ENCODE measurements around the gene TOX2.

TOX2 gene

GRCh38 chr20:43963872-43964791 is 49.5 kb downstream of the TOX2 start:
- no peaks in the 10 kb centered on the region for H3K27me3 ChIP-seq (replicated peaks; ENCODE audit: control insufficient read depth, insufficient read depth, low read length)
- H3K36me3 ChIP-seq (ENCODE audit: control insufficient read depth, insufficient read depth, low read length), result no peaks in the 10 kb centered on the region
- no peak for DNase-seq (ENCODE audit: extremely low read depth, insufficient read length)
- TF ChIP-seq, protein P1, sequence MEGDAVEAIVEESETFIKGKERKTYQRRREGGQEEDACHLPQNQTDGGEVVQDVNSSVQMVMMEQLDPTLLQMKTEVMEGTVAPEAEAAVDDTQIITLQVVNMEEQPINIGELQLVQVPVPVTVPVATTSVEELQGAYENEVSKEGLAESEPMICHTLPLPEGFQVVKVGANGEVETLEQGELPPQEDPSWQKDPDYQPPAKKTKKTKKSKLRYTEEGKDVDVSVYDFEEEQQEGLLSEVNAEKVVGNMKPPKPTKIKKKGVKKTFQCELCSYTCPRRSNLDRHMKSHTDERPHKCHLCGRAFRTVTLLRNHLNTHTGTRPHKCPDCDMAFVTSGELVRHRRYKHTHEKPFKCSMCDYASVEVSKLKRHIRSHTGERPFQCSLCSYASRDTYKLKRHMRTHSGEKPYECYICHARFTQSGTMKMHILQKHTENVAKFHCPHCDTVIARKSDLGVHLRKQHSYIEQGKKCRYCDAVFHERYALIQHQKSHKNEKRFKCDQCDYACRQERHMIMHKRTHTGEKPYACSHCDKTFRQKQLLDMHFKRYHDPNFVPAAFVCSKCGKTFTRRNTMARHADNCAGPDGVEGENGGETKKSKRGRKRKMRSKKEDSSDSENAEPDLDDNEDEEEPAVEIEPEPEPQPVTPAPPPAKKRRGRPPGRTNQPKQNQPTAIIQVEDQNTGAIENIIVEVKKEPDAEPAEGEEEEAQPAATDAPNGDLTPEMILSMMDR (IDR thresholded peaks at IDR 0.05; ENCODE audit: insufficient read depth, low read length, poor library complexity, severe bottlenecking), result no peak
- H3K4me3 ChIP-seq (replicated peaks; ENCODE audit: low read depth, low read length), result no peak overlapping the region

GRCh38 chr20:43968341-43969000 is 53.8 kb downstream of the TOX2 start:
- no peaks in the 10 kb centered on the region for H3K27me3 ChIP-seq (replicated peaks; ENCODE audit: control insufficient read depth, insufficient read depth, low read length)
- no peaks in the 10 kb centered on the region; the same call in 1 of the 2 replicates for H3K36me3 ChIP-seq (ENCODE audit: control insufficient read depth, insufficient read depth, low read length)
- no peak for DNase-seq (ENCODE audit: extremely low read depth, insufficient read length)
- no peak overlapping the region for H3K4me3 ChIP-seq (replicated peaks; ENCODE audit: low read depth, low read length)
- TF ChIP-seq, protein P1 (IDR thresholded peaks at IDR 0.05; ENCODE audit: insufficient read depth, low read length, poor library complexity, severe bottlenecking), result no peak

DNA sequence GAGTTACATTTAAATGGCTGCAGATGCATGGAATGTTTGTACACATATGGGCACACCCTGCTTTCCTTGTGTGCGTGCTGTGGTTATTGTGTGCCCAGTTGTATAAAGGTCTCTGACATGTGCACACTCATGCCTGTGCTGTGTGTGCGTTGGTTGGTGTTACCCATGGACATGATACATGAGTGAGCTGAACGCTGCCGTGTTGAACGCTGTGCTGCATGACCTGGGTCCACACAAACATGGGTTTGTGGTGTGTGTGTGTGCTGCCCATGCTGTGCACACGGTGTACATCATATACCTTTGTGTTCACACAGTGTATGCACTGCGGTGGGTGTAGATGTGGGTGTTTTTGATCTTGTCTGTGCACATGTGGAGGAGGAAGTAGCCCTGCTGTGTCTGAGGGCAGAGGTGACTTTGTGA is 54.4 kb downstream of the TOX2 start:
- TF ChIP-seq, protein P1 (IDR thresholded peaks at IDR 0.05; ENCODE audit: insufficient read depth, low read length, poor library complexity, severe bottlenecking), result no peak
- Histone ChIP-seq H3K4me3 (replicated peaks; ENCODE audit: low read depth, low read length) (no peak overlapping the region), H3K36me3 (ENCODE audit: control insufficient read depth, insufficient read depth, low read length) (no peaks in the 10 kb centered on the region; the same call in 1 of the 2 replicates), H3K27me3 (replicated peaks; ENCODE audit: control insufficient read depth, insufficient read depth, low read length) (no peaks in the 10 kb centered on the region)
- no peak for DNase-seq (ENCODE audit: extremely low read depth, insufficient read length)

DNA sequence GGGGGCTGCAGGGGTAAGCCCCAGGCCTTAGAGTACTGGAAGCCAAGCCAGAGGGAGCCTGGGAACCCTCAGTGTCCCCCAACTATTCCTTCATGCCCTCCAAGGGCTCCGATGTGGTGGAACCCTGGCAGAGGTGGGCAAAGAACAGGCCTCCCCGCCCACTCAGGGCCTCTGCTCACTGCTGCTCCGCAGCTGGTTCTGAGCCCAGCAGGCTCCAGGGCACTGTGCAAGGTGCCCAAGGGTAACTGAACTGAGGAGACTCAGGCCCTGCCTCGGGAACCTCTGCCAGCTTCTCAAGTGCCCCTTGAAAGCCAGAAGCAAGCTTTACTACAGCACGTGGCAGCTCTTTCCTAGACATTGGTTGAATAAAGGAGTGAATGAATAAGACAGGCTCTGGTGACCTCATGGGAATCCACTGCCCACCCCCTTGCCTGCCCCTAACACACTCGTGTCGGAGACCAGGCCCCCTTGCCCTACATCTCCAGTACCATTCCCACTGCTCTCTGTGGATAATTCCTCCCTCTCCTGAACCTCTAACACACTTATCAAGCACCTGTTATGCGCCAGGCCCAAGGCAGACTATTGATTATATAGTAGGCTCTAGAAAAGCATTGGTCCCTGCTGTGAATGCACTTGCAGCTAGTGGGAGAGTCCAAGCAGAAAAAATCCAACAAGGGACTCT is 55.0 kb downstream of the TOX2 start:
- H3K36me3 ChIP-seq (ENCODE audit: control insufficient read depth, insufficient read depth, low read length), result no peaks in the 10 kb centered on the region; the same call in 1 of the 2 replicates
- TF ChIP-seq, protein P1 (IDR thresholded peaks at IDR 0.05; ENCODE audit: insufficient read depth, low read length, poor library complexity, severe bottlenecking), result no peak
- DNase-seq (ENCODE audit: extremely low read depth, insufficient read length), result no peak
- H3K4me3 ChIP-seq (replicated peaks; ENCODE audit: low read depth, low read length), result no peak overlapping the region
- no peaks in the 10 kb centered on the region for H3K27me3 ChIP-seq (replicated peaks; ENCODE audit: control insufficient read depth, insufficient read depth, low read length)

DNA sequence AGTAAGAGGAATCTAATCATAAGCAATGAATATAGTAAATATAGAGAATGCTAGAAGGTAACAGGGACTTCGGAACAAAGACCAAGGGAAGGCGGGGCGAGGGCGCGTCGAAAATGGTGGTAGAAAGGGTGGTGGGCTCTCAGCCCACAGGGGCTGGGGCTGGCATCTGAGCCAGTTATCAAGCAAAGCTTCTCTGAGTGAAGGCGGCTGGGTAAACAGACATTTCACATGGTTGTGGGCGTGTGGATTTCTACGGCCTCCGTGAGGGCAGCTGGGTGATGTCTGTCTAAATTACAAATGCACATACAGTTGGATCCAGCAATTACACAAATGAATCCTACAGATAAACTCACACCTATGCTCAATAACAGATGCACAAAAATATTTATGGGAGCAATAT is 56.6 kb downstream of the TOX2 start:
- Histone ChIP-seq H3K4me3 (replicated peaks; ENCODE audit: low read depth, low read length) (no peak overlapping the region), H3K36me3 (ENCODE audit: control insufficient read depth, insufficient read depth, low read length) (no peaks in the 10 kb centered on the region; the same call in 1 of the 2 replicates), H3K27me3 (replicated peaks; ENCODE audit: control insufficient read depth, insufficient read depth, low read length) (no peaks in the 10 kb centered on the region)
- TF ChIP-seq, protein P1 (IDR thresholded peaks at IDR 0.05; ENCODE audit: insufficient read depth, low read length, poor library complexity, severe bottlenecking), result no peak
- no peak for DNase-seq (ENCODE audit: extremely low read depth, insufficient read length)
